Measurements from ENCODE around the gene NKAIN2.
"Not testable (repeated sequence)": the region's sequence is repeated elsewhere in the genome, so short reads cannot be mapped to it uniquely, and the experiment has no call there.

Gene NKAIN2

DNA sequence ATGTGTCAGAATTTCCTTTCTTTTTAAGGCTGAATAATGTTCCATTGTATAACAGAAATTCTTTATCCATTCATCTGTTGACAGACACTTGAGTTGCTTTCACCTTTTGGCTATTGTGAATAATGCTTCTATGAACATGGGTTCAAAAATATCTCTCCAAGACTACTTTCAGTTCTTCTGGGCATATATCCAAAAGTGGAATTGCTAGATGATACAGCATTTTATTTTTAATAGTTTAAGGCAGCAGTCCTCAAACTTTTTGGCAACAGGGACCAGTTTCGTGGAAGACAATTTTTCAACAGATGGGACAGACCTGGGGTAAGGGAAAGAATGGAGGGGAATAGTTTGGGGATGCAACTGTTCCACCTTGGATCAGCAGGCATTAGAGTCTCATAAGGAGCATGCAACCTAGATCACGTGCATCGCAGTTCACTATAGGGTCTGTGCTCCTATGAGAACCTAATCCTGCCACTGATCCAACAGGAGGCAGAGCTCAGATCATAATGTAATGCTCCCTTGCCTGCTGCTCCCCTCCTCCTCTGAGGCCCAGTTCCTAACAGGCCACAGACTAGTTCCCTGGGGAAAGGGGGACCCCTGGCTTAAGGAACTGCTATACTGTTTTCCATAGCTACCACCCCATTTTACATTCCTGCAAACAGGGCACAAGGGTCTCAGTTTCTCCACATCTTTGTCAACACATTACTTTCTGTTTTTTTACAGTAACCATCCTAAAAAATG, 918.6 kb downstream of the NKAIN2 start:
- no peak overlapping the region for H3K4me2 ChIP-seq (ENCODE audit: low read depth, low read length, poor library complexity, severe bottlenecking)

DNA sequence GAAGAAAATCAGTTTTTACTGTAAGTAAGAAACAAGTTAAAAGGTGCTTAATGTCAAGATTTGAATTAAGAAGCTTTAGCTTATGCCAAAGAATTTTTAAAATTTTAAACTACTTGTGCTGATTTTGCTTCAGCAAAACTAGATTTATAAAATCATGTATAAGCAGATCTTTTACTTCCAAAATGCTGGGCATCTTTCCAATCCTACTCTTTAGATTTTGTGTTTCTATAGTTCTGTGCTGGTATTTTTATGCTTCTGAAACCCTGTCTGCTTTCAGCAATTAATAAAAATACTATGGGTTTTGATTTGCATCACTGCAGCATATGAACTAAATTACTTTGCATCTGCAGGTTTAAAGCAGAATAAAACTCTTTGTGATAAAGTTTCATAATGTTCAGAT, 920.0 kb downstream of the NKAIN2 start:
- H3F3A ChIP-seq (ENCODE audit: insufficient read depth): no peaks in the 10 kb centered on the region
- no peak overlapping the region for H2AFZ ChIP-seq (ENCODE audit: low read depth, low read length, severe bottlenecking)
- no peak overlapping the region for H3K27ac ChIP-seq (ENCODE audit: low read depth, low read length)
- H3K27me3 ChIP-seq (ENCODE audit: low read length): no peaks in the 10 kb centered on the region
- H3K79me2 ChIP-seq (ENCODE audit: insufficient read depth, low read length): no peaks in the 10 kb centered on the region
- H3K36me3 ChIP-seq (ENCODE audit: low read length): no peaks in the 10 kb centered on the region
- no peak for TF ChIP-seq EZH2phosphoT487 (conservative IDR thresholded peaks at IDR 0.05; ENCODE audit: low read length)
- TF ChIP-seq, protein P1, sequence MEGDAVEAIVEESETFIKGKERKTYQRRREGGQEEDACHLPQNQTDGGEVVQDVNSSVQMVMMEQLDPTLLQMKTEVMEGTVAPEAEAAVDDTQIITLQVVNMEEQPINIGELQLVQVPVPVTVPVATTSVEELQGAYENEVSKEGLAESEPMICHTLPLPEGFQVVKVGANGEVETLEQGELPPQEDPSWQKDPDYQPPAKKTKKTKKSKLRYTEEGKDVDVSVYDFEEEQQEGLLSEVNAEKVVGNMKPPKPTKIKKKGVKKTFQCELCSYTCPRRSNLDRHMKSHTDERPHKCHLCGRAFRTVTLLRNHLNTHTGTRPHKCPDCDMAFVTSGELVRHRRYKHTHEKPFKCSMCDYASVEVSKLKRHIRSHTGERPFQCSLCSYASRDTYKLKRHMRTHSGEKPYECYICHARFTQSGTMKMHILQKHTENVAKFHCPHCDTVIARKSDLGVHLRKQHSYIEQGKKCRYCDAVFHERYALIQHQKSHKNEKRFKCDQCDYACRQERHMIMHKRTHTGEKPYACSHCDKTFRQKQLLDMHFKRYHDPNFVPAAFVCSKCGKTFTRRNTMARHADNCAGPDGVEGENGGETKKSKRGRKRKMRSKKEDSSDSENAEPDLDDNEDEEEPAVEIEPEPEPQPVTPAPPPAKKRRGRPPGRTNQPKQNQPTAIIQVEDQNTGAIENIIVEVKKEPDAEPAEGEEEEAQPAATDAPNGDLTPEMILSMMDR (IDR thresholded peaks at IDR 0.05; ENCODE audit: insufficient read depth, low read length, poor library complexity, severe bottlenecking): no peak
- no peaks in the 10 kb centered on the region for H4K20me1 ChIP-seq (ENCODE audit: low read depth, low read length)
- no peaks in the 10 kb centered on the region for H3K9me3 ChIP-seq (ENCODE audit: insufficient read depth, low read length)
- no peak overlapping the region for H3K4me2 ChIP-seq (ENCODE audit: low read depth, low read length, poor library complexity, severe bottlenecking)
- no peak overlapping the region for H3K9ac ChIP-seq (ENCODE audit: low read length)
- H3K9me2 ChIP-seq (replicated peaks; ENCODE audit: insufficient read depth, low read length): no peaks in the 10 kb centered on the region
- no peak overlapping the region for H3K4me3 ChIP-seq (ENCODE audit: insufficient read depth, low read length, poor library complexity, severe bottlenecking)

More for the DNA sequence above, 918.6 kb downstream of the NKAIN2 start:
- H3K79me2 ChIP-seq (ENCODE audit: insufficient read depth, low read length): no peaks in the 10 kb centered on the region
- TF ChIP-seq EZH2phosphoT487 (conservative IDR thresholded peaks at IDR 0.05; ENCODE audit: low read length): no peak
- TF ChIP-seq, protein P1 (IDR thresholded peaks at IDR 0.05; ENCODE audit: insufficient read depth, low read length, poor library complexity, severe bottlenecking): no peak
- H2AFZ ChIP-seq (ENCODE audit: low read depth, low read length, severe bottlenecking): no peak overlapping the region
- no peak overlapping the region for H3K4me3 ChIP-seq (ENCODE audit: insufficient read depth, low read length, poor library complexity, severe bottlenecking)
- H3K27me3 ChIP-seq (ENCODE audit: low read length): no peaks in the 10 kb centered on the region
- no peaks in the 10 kb centered on the region for H3K9me2 ChIP-seq (replicated peaks; ENCODE audit: insufficient read depth, low read length)
- H3K9me3 ChIP-seq (ENCODE audit: insufficient read depth, low read length): no peaks in the 10 kb centered on the region
- H3K27ac ChIP-seq (ENCODE audit: low read depth, low read length): no peak overlapping the region
- no peaks in the 10 kb centered on the region for H3F3A ChIP-seq (ENCODE audit: insufficient read depth)
- H3K36me3 ChIP-seq (ENCODE audit: low read length): no peaks in the 10 kb centered on the region
- H3K9ac ChIP-seq (ENCODE audit: low read length): no peak overlapping the region
- no peaks in the 10 kb centered on the region for H4K20me1 ChIP-seq (ENCODE audit: low read depth, low read length)

DNA sequence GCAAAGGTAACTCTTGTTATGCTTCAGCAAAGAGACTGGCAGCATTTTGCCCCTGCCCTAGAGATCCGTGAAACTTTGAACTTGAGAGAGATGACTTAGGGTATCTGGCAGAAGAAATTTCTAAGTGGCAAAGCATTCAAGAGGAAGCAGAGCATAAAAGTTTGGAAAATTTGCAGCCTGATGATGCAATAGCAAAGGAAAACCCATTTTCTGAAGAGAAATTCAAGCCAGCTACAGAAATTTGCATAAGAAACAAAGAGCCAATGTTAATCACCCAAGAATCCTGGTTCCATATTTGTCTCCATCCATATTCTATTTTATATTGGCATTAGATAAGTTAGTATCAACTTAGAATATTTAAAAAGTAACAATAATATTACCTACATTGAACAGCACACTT, 934.1 kb downstream of the NKAIN2 start:
- not testable (repeated sequence) for H3K27ac ChIP-seq (ENCODE audit: low read depth, low read length); H3K9me3 ChIP-seq (ENCODE audit: insufficient read depth, low read length); H3K4me2 ChIP-seq (ENCODE audit: low read depth, low read length, poor library complexity, severe bottlenecking); H4K20me1 ChIP-seq (ENCODE audit: low read depth, low read length); H3K4me3 ChIP-seq (ENCODE audit: insufficient read depth, low read length, poor library complexity, severe bottlenecking); H3K9me2 ChIP-seq (replicated peaks; ENCODE audit: insufficient read depth, low read length); H2AFZ ChIP-seq (ENCODE audit: low read depth, low read length, severe bottlenecking); H3F3A ChIP-seq (ENCODE audit: insufficient read depth); H3K36me3 ChIP-seq (ENCODE audit: low read length); H3K79me2 ChIP-seq (ENCODE audit: insufficient read depth, low read length); H3K9ac ChIP-seq (ENCODE audit: low read length); H3K27me3 ChIP-seq (ENCODE audit: low read length)

DNA sequence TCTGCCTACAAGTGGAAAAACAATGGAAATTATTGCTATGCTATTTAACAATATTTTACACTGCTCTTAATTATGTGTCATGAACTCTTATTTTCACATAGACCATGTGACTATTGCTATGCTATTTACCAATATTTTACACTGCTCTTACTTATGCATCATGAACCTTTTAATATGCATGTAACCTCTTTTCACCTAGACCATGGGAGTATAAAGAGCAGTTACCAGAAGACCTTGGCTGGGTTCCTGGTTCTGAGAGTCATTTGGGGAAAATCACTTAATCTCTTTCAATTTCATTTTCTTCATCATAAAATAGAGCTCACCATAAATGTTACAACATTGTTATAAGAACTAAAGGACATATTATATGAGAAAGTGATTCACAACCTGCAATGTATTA, 934.8 kb downstream of the NKAIN2 start:
- Histone ChIP-seq H3K36me3 (ENCODE audit: low read length) (no peaks in the 10 kb centered on the region), H3K9me3 (ENCODE audit: insufficient read depth, low read length) (no peaks in the 10 kb centered on the region), H3K4me3 (ENCODE audit: insufficient read depth, low read length, poor library complexity, severe bottlenecking) (no peak overlapping the region), H3K27ac (ENCODE audit: low read depth, low read length) (no peak overlapping the region), H3K4me2 (ENCODE audit: low read depth, low read length, poor library complexity, severe bottlenecking) (no peak overlapping the region), H4K20me1 (ENCODE audit: low read depth, low read length) (no peaks in the 10 kb centered on the region), H3K9ac (ENCODE audit: low read length) (no peak overlapping the region), H3F3A (ENCODE audit: insufficient read depth) (no peaks in the 10 kb centered on the region), H3K9me2 (replicated peaks; ENCODE audit: insufficient read depth, low read length) (no peaks in the 10 kb centered on the region), H3K79me2 (ENCODE audit: insufficient read depth, low read length) (no peaks in the 10 kb centered on the region), H3K27me3 (ENCODE audit: low read length) (no peaks in the 10 kb centered on the region), H2AFZ (ENCODE audit: low read depth, low read length, severe bottlenecking) (no peak overlapping the region)
- TF ChIP-seq, protein P1 (IDR thresholded peaks at IDR 0.05; ENCODE audit: insufficient read depth, low read length, poor library complexity, severe bottlenecking): no peak
- TF ChIP-seq EZH2phosphoT487 (conservative IDR thresholded peaks at IDR 0.05; ENCODE audit: low read length): no peak
